Ecto neural progenitor cell (in vitro differentiated cells): ENCODE data around the gene SRGAP2C.
"Not testable (repeated sequence)": the region's sequence is repeated elsewhere in the genome, so short reads cannot be mapped to it uniquely, and the experiment has no call there.

ENCODE experiments used
- DNase-seq: peaks from one replicate; pipeline ENCODE4 v3.0.0-alpha.2; 2018; ENCODE audit warnings: low spot score

The SRGAP2C gene

GRCh38 chr1:121186191-121186590 is 1.4 kb downstream of the SRGAP2C start:
- not testable (repeated sequence) for DNase-seq

GRCh38 chr1:121187914-121188313 is 3.1 kb downstream of the SRGAP2C start:
- not testable (repeated sequence) for DNase-seq

- DNase-seq = not testable (repeated sequence)
Observed at GRCh38 chr1:121192512-121192911, 7.7 kb downstream of the SRGAP2C start.

- DNase-seq = not testable (repeated sequence)
Observed at GRCh38 chr1:121197095-121197882, 12.5 kb downstream of the SRGAP2C start.

- DNase-seq = not testable (repeated sequence)
Observed at GRCh38 chr1:121199763-121200162, 15.0 kb downstream of the SRGAP2C start.

GRCh38 chr1:121200232-121200631 is 15.5 kb downstream of the SRGAP2C start:
- not testable (repeated sequence) for DNase-seq

- DNase-seq = not testable (repeated sequence)
Observed at GRCh38 chr1:121200985-121201981, 16.5 kb downstream of the SRGAP2C start.

- not testable (repeated sequence) for DNase-seq
Observed at GRCh38 chr1:121202986-121203385, 18.2 kb downstream of the SRGAP2C start.

- DNase-seq = not testable (repeated sequence)
Observed at GRCh38 chr1:121205786-121206711, 21.3 kb downstream of the SRGAP2C start.

- DNase-seq = not testable (repeated sequence)
Observed at GRCh38 chr1:121207328-121207727, 22.6 kb downstream of the SRGAP2C start.

GRCh38 chr1:121208375-121208774 is 23.6 kb downstream of the SRGAP2C start:
- DNase-seq = not testable (repeated sequence)

- DNase-seq = not testable (repeated sequence)
Observed at GRCh38 chr1:121210778-121211177, 26.0 kb downstream of the SRGAP2C start.

- DNase-seq = not testable (repeated sequence)
Observed at GRCh38 chr1:121213491-121213890, 28.7 kb downstream of the SRGAP2C start.

GRCh38 chr1:121214544-121215156 is 29.9 kb downstream of the SRGAP2C start:
- not testable (repeated sequence) for DNase-seq

- DNase-seq = not testable (repeated sequence)
Observed at GRCh38 chr1:121215699-121216417, 31.1 kb downstream of the SRGAP2C start.

- DNase-seq = not testable (repeated sequence)
Observed at GRCh38 chr1:121216676-121217075, 31.9 kb downstream of the SRGAP2C start.

- not testable (repeated sequence) for DNase-seq
Observed at GRCh38 chr1:121221770-121222169, 37.0 kb downstream of the SRGAP2C start.

GRCh38 chr1:121224714-121225113 is 39.9 kb downstream of the SRGAP2C start:
- not testable (repeated sequence) for DNase-seq

- DNase-seq = not testable (repeated sequence)
Observed at GRCh38 chr1:121226295-121226904, 41.6 kb downstream of the SRGAP2C start.

GRCh38 chr1:121226925-121227324 is 42.1 kb downstream of the SRGAP2C start:
- DNase-seq = not testable (repeated sequence)
